GM12878 (cell line): Measurements from ENCODE around the gene TH. TPM values are rescaled to one million over a fixed set of nuclear protein-coding genes. Genes with fewer than 3 reads are reported as not detected.

ENCODE experiments used
- ATAC-seq: fragments of 200-7000 bp; cut with Tn5 transposase; 3 replicates; pipeline ENCODE4 v1.9.1; 2020; ENCODE audit warnings: mild to moderate bottlenecking, moderate library complexity
- BruUV-seq: library from RNA; stranded (reverse); fragments of 400-500 nt; replicated peaks from 2 replicates; lab custom pipeline; 2021; lab: Mats Ljungman, UMichigan
- CTCF ChIA-PET: fragments of 300-600 bp; sonication (Branson Sonifier 250); formaldehyde crosslinking; extraction: SDS; loops from one replicate; lab custom pipeline; 2021; ENCODE audit warnings: inconsistent platforms; lab: Yijun Ruan, JAX
- POLR2A ChIA-PET: fragments of 350-600 bp; formaldehyde crosslinking; extraction: SDS; loops from one replicate; lab custom pipeline; 2021; ENCODE audit warnings: inconsistent platforms; lab: Charles Lee
- RAD21 ChIA-PET: fragments of 300-600 bp; sonication (Branson Sonifier 250); formaldehyde crosslinking; loops from one replicate; lab custom pipeline; 2023; ENCODE audit warnings: antibody characterized with exemption; ENCODE audit not compliant: unreplicated experiment; lab: Charles Lee
- SMC1A ChIA-PET: fragments of 300-600 bp; sonication (Branson Sonifier 250); formaldehyde crosslinking; loops from one replicate; lab custom pipeline; 2023; ENCODE audit not compliant: unreplicated experiment, uncharacterized antibody; lab: Charles Lee
- DNase-seq: peaks from one replicate; pipeline ENCODE4 v3.0.0-alpha.2; 2011; ENCODE audit warnings: low read depth, low spot score
- FAIRE-seq: peaks from 3 replicates; lab custom pipeline; 2011; peaks lifted over from hg19 to GRCh38; lab: Jason Lieb, UNC
- H2AFZ ChIP-seq: 2 replicates; pipeline ENCODE4 v1.6.0; 2011; ENCODE audit warnings: low read depth, low read length, control low read depth; ENCODE audit not compliant: control insufficient read depth
- H3K27ac ChIP-seq: 2 replicates; pipeline ENCODE4 v1.5.1; 2011; ENCODE audit warnings: control low read depth; ENCODE audit not compliant: control insufficient read depth, insufficient read depth
- H3K27me3 ChIP-seq, 2 experiments: replicated peaks in 1 of 2; 2 replicates each; pipeline versions ENCODE4 v1.6.0 to v1.6.1; 2011; ENCODE audit warnings: low read length in 1 of 2; ENCODE audit not compliant: control insufficient read depth in 2 of 2, insufficient read depth in 2 of 2
- H3K36me3 ChIP-seq, 2 experiments: 2 replicates each; pipeline ENCODE4 v1.5.1; 2011; ENCODE audit warnings: low read length in 1 of 2; ENCODE audit not compliant: control insufficient read depth in 2 of 2, insufficient read depth in 2 of 2
- H3K4me1 ChIP-seq: 2 replicates; pipeline ENCODE4 v1.6.1; 2011; ENCODE audit warnings: mild to moderate bottlenecking, low read length, moderate library complexity, mixed read lengths; ENCODE audit not compliant: control insufficient read depth, insufficient read depth
- H3K4me2 ChIP-seq: 2 replicates; pipeline ENCODE4 v1.6.0; 2011; ENCODE audit warnings: control low read depth; ENCODE audit not compliant: control insufficient read depth, insufficient read depth
- H3K4me3 ChIP-seq: fragments of 200-600 bp; sonication (generic); 2 replicates; pipeline ENCODE4 v1.5.1; 2016
- H3K79me2 ChIP-seq: 2 replicates; pipeline ENCODE4 v1.6.0; 2011; ENCODE audit warnings: low read length; ENCODE audit not compliant: control insufficient read depth, insufficient read depth
- H3K9ac ChIP-seq: 2 replicates; pipeline ENCODE4 v1.8.0; 2011; ENCODE audit warnings: low read length, control low read depth, mixed read lengths; ENCODE audit not compliant: control insufficient read depth, insufficient read depth
- H3K9me3 ChIP-seq: replicated peaks from 3 replicates; pipeline ENCODE4 v1.5.1; 2011; ENCODE audit warnings: mild to moderate bottlenecking, low read length; ENCODE audit not compliant: control insufficient read depth, insufficient read depth
- H4K20me1 ChIP-seq: 2 replicates; pipeline ENCODE4 v1.6.0; 2011; ENCODE audit not compliant: control insufficient read depth, insufficient read depth
- CTCF ChIP-seq, 3 experiments: IDR thresholded peaks in 2 of 3; conservative IDR thresholded peaks in 1 of 3; 2 replicates each; pipeline ENCODE4 v1.5.1; 2011; ENCODE audit warnings: low read depth in 3 of 3, low read length in 3 of 3, mild to moderate bottlenecking in 3 of 3, control low read depth in 2 of 3, moderate library complexity in 2 of 3, inconsistent platforms in 1 of 3, mixed read lengths in 1 of 3; ENCODE audit not compliant: control insufficient read depth in 2 of 3, insufficient read depth in 1 of 3; ENCODE audit errors: extremely low read depth in 1 of 3
- HDGF ChIP-seq: fragments of 450-650 bp; IDR thresholded peaks from 2 replicates; pipeline ENCODE4 v1.6.1; 2016; ENCODE audit warnings: antibody characterized with exemption
- IKZF2 ChIP-seq, 2 experiments: fragments of 450-650 bp; IDR thresholded peaks; 2 replicates each; pipeline ENCODE4 v1.6.1; 2017; ENCODE audit warnings: mild to moderate bottlenecking in 2 of 2, moderate library complexity in 2 of 2
- NR2C2 ChIP-seq: IDR thresholded peaks from 2 replicates; pipeline ENCODE4 v1.6.1; 2011; ENCODE audit warnings: borderline replicate concordance, low read depth; ENCODE audit not compliant: control insufficient read depth, insufficient read length
- PAX8 ChIP-seq: fragments of 450-650 bp; IDR thresholded peaks from 2 replicates; pipeline ENCODE4 v1.6.1; 2017; ENCODE audit warnings: mild to moderate bottlenecking, moderate library complexity
- RAD21 ChIP-seq: IDR thresholded peaks from 2 replicates; pipeline ENCODE4 v1.6.1; 2011; ENCODE audit warnings: mild to moderate bottlenecking, low read depth, low read length, moderate library complexity; ENCODE audit not compliant: insufficient read depth
- RUNX3 ChIP-seq: IDR thresholded peaks from 2 replicates; pipeline ENCODE4 v1.6.1; 2012; ENCODE audit warnings: low read length, inconsistent platforms
- SMARCA5 ChIP-seq: fragments of 450-650 bp; IDR thresholded peaks from 2 replicates; pipeline ENCODE4 v1.6.1; 2017; ENCODE audit warnings: mild to moderate bottlenecking
- SMC3 ChIP-seq: IDR thresholded peaks from 2 replicates; pipeline ENCODE4 v1.6.1; 2011; ENCODE audit warnings: low read length, improper control_type of control experiment, borderline replicate concordance
- TCF3 ChIP-seq: IDR thresholded peaks from 2 replicates; pipeline ENCODE4 v1.6.1; 2012; ENCODE audit warnings: low read depth, mild to moderate bottlenecking, low read length, borderline replicate concordance; ENCODE audit not compliant: insufficient read depth
- ZNF274 ChIP-seq: IDR thresholded peaks from one replicate; pipeline ENCODE4 v1.8.0; 2011; ENCODE audit not compliant: insufficient read length, insufficient read depth
- WGBS: methylation state at CpG from one replicate; pipeline ENCODE4 v1.1.6; 2016; ENCODE audit warnings: low lambda C conversion rate; ENCODE audit not compliant: insufficient replicate concordance, insufficient coverage; ENCODE audit errors: missing lambda C conversion rate; 5-methylcytosine and 5-hydroxymethylcytosine counted together
- in situ Hi-C: fragments of 300-500 bp; cut with MboI; formaldehyde crosslinking; loops from 9 replicates; pipeline ENCODE4 v1.14.3; 2018; ENCODE audit warnings: mixed read lengths
- intact Hi-C: fragments of 100-400 bp; cut with micrococcal nuclease; formaldehyde crosslinking; loops from one replicate; pipeline ENCODE4 v1.14.2; 2022; ENCODE audit not compliant: unreplicated experiment
- polyA plus RNA-seq, 11 experiments: library from polyadenylated mRNA; depleted of rRNA in 4 of 11; unstranded in 6 of 11; stranded (reverse) in 5 of 11; fragments of >200 nt; fragmentation: Nextera tagmentation in 4 of 11; fragmentation: Illumina TruSeq in 1 of 11; extraction: Ambion mirVana in 4 of 11; extraction: Trizol in 1 of 11; gene quantifications; 1 replicate in 1 of 11; 2 replicates in 10 of 11; pipeline versions ENCODE4 v1.2.1 to v1.2.3, GENCODE V29; 2011 to 2016; ENCODE audit warnings: inconsistent platforms in 2 of 11, missing spikeins in 2 of 11, low read depth in 1 of 11
- total RNA-seq, 4 experiments: library from RNA; depleted of rRNA in 3 of 4; stranded (reverse); fragments of >200 nt in 3 of 4; fragmentation: Illumina TruSeq in 1 of 4; extraction: Trizol in 1 of 4; gene quantifications; 2 replicates each; pipeline versions ENCODE4 v1.2.1 to v1.2.3, GENCODE V29; 2013 to 2021

Gene TH
- total and polyA plus RNA-seq, 10 of the 15 experiments (the other 5 are each of a cell fraction or from before 2014, with no cell fraction given), result not detected

- Histone ChIP-seq H3K27ac (no peak overlapping the region), H2AFZ (no peak overlapping the region), H4K20me1 (no peaks in the 10 kb centered on the region), H3K79me2 (no peaks in the 10 kb centered on the region), H3K36me3 (no peaks in the 10 kb centered on the region), H3K4me3 (no peak overlapping the region), H3K4me2 (no peak overlapping the region), H3K27me3 (no peaks in the 10 kb centered on the region; a peak in 1 of 4 replicates), H3K4me1 (no peaks in the 10 kb centered on the region), H3K9me3 (no peaks in the 10 kb centered on the region), H3K9ac (no peak overlapping the region)
- ChIA-PET CTCF (interaction anchor here (0.7 to 1.2 kb wide), 3 partner anchors 159 to 678 kb away, joined by 3 to 6 read pairs (median 3); no protein-coding TSS in a partner anchor), POLR2A (no interaction called here), RAD21 (interaction anchor here (2.0 kb wide), 1 partner anchor 223 kb away, joined by 9 read pairs; no protein-coding TSS in a partner anchor), SMC1A (no interaction called here)
- in situ Hi-C loops (no loop called here), intact Hi-C loops (loop anchor here (1.0 to 10.0 kb wide), 3 partner anchors 100 to 338 kb away; no protein-coding TSS in a partner anchor)
- FAIRE-seq, result no peak
- 22% methylated on average over 21 of the region's 23 CpGs for WGBS
- TF ChIP-seq SMC3 (peak; percentile 72), RAD21 (peak; percentile 87), IKZF2 (IDR thresholded peaks at IDR 0.05) (no peak), TCF3 (0 out of 2 replicates have a peak, but pooled peaks have one; percentile 26), HDGF (peak; percentile 41; the same call in 1 of the 2 replicates), SMARCA5 (no peak), NR2C2 (no peak), PAX8 (no peak), CTCF (IDR thresholded peaks at IDR 0.05 in 2 of 3, conservative IDR thresholded peaks at IDR 0.05 in 1 of 3; ENCODE audit: control insufficient read depth in 2 of 3, extremely low read depth in 1 of 3, insufficient read depth in 1 of 3, low read depth in 3 of 3, low read length in 3 of 3) (peak; percentile 78 to 86 (median 85)), ZNF274 (no peak), RUNX3 (no peak)
- DNase-seq, result no peak
- no TSS peak for BruUV-seq
- ATAC-seq, result peak; percentile 95
Observed at GRCh38 chr11:2196970-2197770, 25.6 kb upstream of the TH start.
